OCI-M2 (cell line): ENCODE results near the gene TCTN1.

Experiments
- DNase-seq: peaks from one replicate; lab custom pipeline; 2025; ENCODE audit not compliant: unreplicated experiment; lab: John Stamatoyannopoulos, UW

Gene TCTN1

GRCh38 chr12:110679201-110679600, 65.3 kb downstream of the TCTN1 start:
- DNase-seq = no peak

GRCh38 chr12:110680032-110680431, 66.1 kb downstream of the TCTN1 start:
- no peak for DNase-seq

GRCh38 chr12:110683888-110684287, 70.0 kb downstream of the TCTN1 start:
- DNase-seq = no peak

- no peak for DNase-seq
Measured at GRCh38 chr12:110684312-110684836, 70.4 kb downstream of the TCTN1 start.

- DNase-seq = no peak
Measured at GRCh38 chr12:110686294-110686903, 72.5 kb downstream of the TCTN1 start.

- no peak for DNase-seq
Measured at GRCh38 chr12:110687396-110688169, 73.7 kb downstream of the TCTN1 start.

GRCh38 chr12:110688446-110689280, 74.7 kb downstream of the TCTN1 start, which contains the start of gene HVCN1:
HVCN1 (minus strand) TSS chr12:110689115; CDS start chr12:110683245, 5,870 bp downstream.
- no peak for DNase-seq

GRCh38 chr12:110689281-110690126, 75.6 kb downstream of the TCTN1 start:
- DNase-seq = no peak

GRCh38 chr12:110690127-110690430, 76.2 kb downstream of the TCTN1 start:
- DNase-seq = no peak

GRCh38 chr12:110693731-110694130, 79.8 kb downstream of the TCTN1 start:
- DNase-seq = no peak

GRCh38 chr12:110694330-110694901, 80.5 kb downstream of the TCTN1 start:
- no peak for DNase-seq

GRCh38 chr12:110696283-110696682, 82.4 kb downstream of the TCTN1 start:
- DNase-seq = no peak

GRCh38 chr12:110697236-110697635, 83.3 kb downstream of the TCTN1 start:
- DNase-seq = no peak

- DNase-seq = no peak
Measured at GRCh38 chr12:110698171-110698902, 84.4 kb downstream of the TCTN1 start.
